CD4-positive, alpha-beta memory T cell (primary cell): ENCODE results near the gene SH3RF1. TPM values are rescaled to one million over a fixed set of nuclear protein-coding genes. Genes with fewer than 3 reads are reported as not detected.

ENCODE experiments used
- CTCF ChIA-PET: fragments of 350-600 bp; sonication (Branson Sonifier 250); formaldehyde crosslinking; loops from one replicate; lab custom pipeline; 2021; ENCODE audit warnings: inconsistent platforms; ENCODE audit not compliant: partially characterized antibody; lab: Charles Lee
- POLR2A ChIA-PET: fragments of 350-600 bp; sonication (Branson Sonifier 250); formaldehyde crosslinking; loops from one replicate; lab custom pipeline; 2021; ENCODE audit not compliant: partially characterized antibody; lab: Charles Lee
- DNase-seq, 5 donors: peaks; one replicate each; pipeline versions ENCODE4 v3.0.0 to v3.0.0-alpha.2; 2020 to 2022; ENCODE audit warnings: mixed read lengths in 1 of 5
- H3K27ac ChIP-seq: one replicate; pipeline ENCODE4 v1.7.0; 2013; ENCODE audit warnings: low read depth, low read length
- H3K27me3 ChIP-seq: 2 replicates; pipeline ENCODE4 v1.7.0; 2013; ENCODE audit warnings: mild to moderate bottlenecking, low read length, moderate library complexity; ENCODE audit not compliant: insufficient read depth
- H3K36me3 ChIP-seq: 2 replicates; pipeline ENCODE4 v1.7.0; 2013; ENCODE audit warnings: mild to moderate bottlenecking, low read length, moderate library complexity; ENCODE audit not compliant: insufficient read depth
- H3K4me1 ChIP-seq: 2 replicates; pipeline ENCODE4 v1.7.0; 2013; ENCODE audit warnings: mild to moderate bottlenecking, low read length, moderate library complexity; ENCODE audit not compliant: insufficient read depth
- H3K4me3 ChIP-seq, 2 donors: one replicate each; pipeline ENCODE4 v1.7.0; 2013; ENCODE audit warnings: low read length in 2 of 2, mild to moderate bottlenecking in 1 of 2
- H3K9me3 ChIP-seq, 2 donors: one replicate each; pipeline ENCODE4 v1.7.0; 2013; ENCODE audit warnings: low read length in 2 of 2, control low read depth in 1 of 2; ENCODE audit not compliant: control insufficient read depth in 1 of 2
- H3K27ac Mint-ChIP-seq, 7 donors: one replicate each; pipeline ENCODE4 v1.8.0; 2020 to 2021; ENCODE audit warnings: mixed read lengths in 7 of 7, mild to moderate bottlenecking in 6 of 7, inconsistent platforms in 3 of 7, moderate library complexity in 3 of 7
- H3K27me3 Mint-ChIP-seq, 2 donors: one replicate each; pipeline ENCODE4 v1.8.0; 2020 to 2021; ENCODE audit warnings: mixed read lengths in 2 of 2
- H3K36me3 Mint-ChIP-seq, 2 donors: one replicate each; pipeline ENCODE4 v1.8.0; 2020 to 2021; ENCODE audit warnings: mixed read lengths in 2 of 2, inconsistent platforms in 1 of 2, mild to moderate bottlenecking in 1 of 2
- H3K4me1 Mint-ChIP-seq, 4 donors: one replicate each; pipeline ENCODE4 v1.8.0; 2020 to 2021; ENCODE audit warnings: mixed read lengths in 4 of 4, mild to moderate bottlenecking in 1 of 4
- H3K4me3 Mint-ChIP-seq, 8 donors: one replicate each; pipeline ENCODE4 v1.8.0; 2020 to 2021; ENCODE audit warnings: mixed read lengths in 8 of 8, mild to moderate bottlenecking in 7 of 8, moderate library complexity in 6 of 8, inconsistent platforms in 3 of 8
- H3K9me3 Mint-ChIP-seq, 8 donors: one replicate each; pipeline ENCODE4 v1.8.0; 2020 to 2021; ENCODE audit warnings: mixed read lengths in 8 of 8, mild to moderate bottlenecking in 5 of 8, inconsistent platforms in 3 of 8, moderate library complexity in 1 of 8
- intact Hi-C: fragments of 100-400 bp; cut with micrococcal nuclease; formaldehyde crosslinking; loops from one replicate; pipeline ENCODE4 v1.15.1; 2023
- polyA plus RNA-seq, 2 donors: library from polyadenylated mRNA; unstranded; fragments of 300-500 nt; fragmentation: Illumina TruSeq; gene quantifications; one replicate each; pipeline ENCODE4 v1.2.3, GENCODE V29; 2021
- total RNA-seq, 2 experiments: library from RNA; stranded (reverse); gene quantifications; one replicate each; pipeline ENCODE4 v1.2.3, GENCODE V29; 2021

Gene SH3RF1
- total and polyA plus RNA-seq, 4 experiments from 2014 or later: 0.11 to 0.15 TPM; not detected in 2

DNA sequence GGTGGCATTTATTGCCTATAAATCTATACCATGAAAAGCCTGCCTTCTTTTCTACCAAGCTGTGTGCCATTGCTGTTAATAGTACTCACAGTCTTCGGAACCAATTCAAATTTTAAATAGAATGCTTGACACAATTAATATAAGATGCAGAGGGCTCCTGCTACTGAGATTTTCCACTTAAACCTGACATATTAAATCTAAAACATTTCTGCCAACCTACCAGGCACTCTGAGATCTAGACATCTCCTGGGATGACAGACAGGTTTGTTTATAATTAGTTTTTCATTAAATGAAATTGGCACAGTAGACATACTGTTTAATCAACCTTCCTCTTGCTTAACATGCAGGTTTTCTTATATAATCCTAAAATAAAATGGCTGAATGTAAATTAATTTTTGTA is 143.4 kb downstream of the SH3RF1 start:
- intact Hi-C loops: no loop called here

DNA sequence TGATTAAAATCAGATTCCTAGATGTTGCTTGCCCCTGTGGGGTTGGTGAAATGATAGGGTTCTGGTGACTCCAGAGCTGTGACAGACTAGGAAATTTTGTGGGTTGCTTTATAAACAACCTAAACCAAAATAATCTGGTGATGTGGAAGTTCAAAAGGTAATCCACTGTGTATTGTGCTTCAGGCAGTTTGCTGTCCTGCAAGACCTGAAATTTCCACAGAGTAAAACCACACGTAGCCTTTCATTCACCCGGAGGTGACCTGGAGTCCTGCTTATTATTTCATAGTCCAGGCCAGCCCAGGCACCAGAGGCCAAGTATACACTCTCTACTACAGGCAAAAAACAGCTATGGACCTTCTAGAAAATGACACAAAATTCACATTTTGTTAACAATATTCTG is 146.1 kb downstream of the SH3RF1 start:
- H3K36me3 Mint-ChIP-seq: no peaks in the 10 kb centered on the region
- no peaks in the 10 kb centered on the region for H3K27me3 ChIP-seq
- DNase-seq: no peak
- H3K27me3 Mint-ChIP-seq: peaks cover 1 to 3% of the 10 kb centered on the region in 2 donors
- no peak overlapping the region for H3K27ac ChIP-seq
- intact Hi-C loops: no loop called here
- H3K4me1 Mint-ChIP-seq: no peaks in the 10 kb centered on the region
- H3K9me3 ChIP-seq: no peaks in the 10 kb centered on the region
- CTCF ChIA-PET: no interaction called here
- no peak overlapping the region for H3K4me3 ChIP-seq
- no peak overlapping the region for H3K4me3 Mint-ChIP-seq
- H3K4me1 ChIP-seq: no peaks in the 10 kb centered on the region
- H3K27ac Mint-ChIP-seq: no peak overlapping the region
- no peaks in the 10 kb centered on the region for H3K36me3 ChIP-seq
- no peaks in the 10 kb centered on the region for H3K9me3 Mint-ChIP-seq
- POLR2A ChIA-PET: no interaction called here

More for the DNA sequence above, 143.4 kb downstream of the SH3RF1 start:
- Mint-ChIP-seq H3K27me3 (peaks cover 0 to 1% of the 10 kb centered on the region in 2 donors), H3K4me1 (no peaks in the 10 kb centered on the region), H3K4me3 (no peak overlapping the region), H3K9me3 (no peaks in the 10 kb centered on the region), H3K36me3 (no peaks in the 10 kb centered on the region), H3K27ac (no peak overlapping the region)
- Histone ChIP-seq H3K9me3 (no peaks in the 10 kb centered on the region), H3K4me3 (no peak overlapping the region), H3K4me1 (no peaks in the 10 kb centered on the region), H3K27me3 (no peaks in the 10 kb centered on the region), H3K36me3 (no peaks in the 10 kb centered on the region), H3K27ac (no peak overlapping the region)
- no peak for DNase-seq
- ChIA-PET POLR2A (no interaction called here), CTCF (no interaction called here)

DNA sequence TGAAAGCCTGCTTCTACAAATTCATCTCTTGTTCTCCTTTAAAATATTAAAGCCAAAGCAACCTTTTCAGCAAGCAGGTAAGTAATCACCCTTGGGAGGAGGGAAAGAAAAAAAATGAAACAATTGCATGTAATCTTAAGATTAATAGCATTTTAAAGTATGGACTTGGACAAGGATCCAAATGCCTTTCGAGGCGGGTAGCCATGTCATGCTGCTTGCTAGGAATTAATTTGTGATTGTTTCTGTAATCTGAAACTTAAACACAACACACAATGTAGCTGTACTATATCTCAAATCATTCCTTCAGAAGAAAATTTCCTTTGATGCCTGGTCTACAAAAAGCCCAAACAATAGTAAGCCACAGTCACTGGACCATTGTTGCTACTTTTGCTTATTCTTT is 148.3 kb downstream of the SH3RF1 start:
- H3K27me3 ChIP-seq: no peaks in the 10 kb centered on the region
- H3K4me1 ChIP-seq: no peaks in the 10 kb centered on the region
- H3K36me3 ChIP-seq: no peaks in the 10 kb centered on the region
- H3K27me3 Mint-ChIP-seq: peaks cover 1 to 3% of the 10 kb centered on the region in 2 donors
- no peaks in the 10 kb centered on the region for H3K4me1 Mint-ChIP-seq
- intact Hi-C loops: no loop called here
- no peak overlapping the region for H3K4me3 Mint-ChIP-seq
- H3K4me3 ChIP-seq: no peak overlapping the region
- ChIA-PET POLR2A (no interaction called here), CTCF (no interaction called here)
- H3K36me3 Mint-ChIP-seq: no peaks in the 10 kb centered on the region
- H3K27ac ChIP-seq: no peak overlapping the region
- no peak for DNase-seq
- H3K9me3 Mint-ChIP-seq: no peaks in the 10 kb centered on the region
- H3K27ac Mint-ChIP-seq: no peak overlapping the region
- no peaks in the 10 kb centered on the region for H3K9me3 ChIP-seq

DNA sequence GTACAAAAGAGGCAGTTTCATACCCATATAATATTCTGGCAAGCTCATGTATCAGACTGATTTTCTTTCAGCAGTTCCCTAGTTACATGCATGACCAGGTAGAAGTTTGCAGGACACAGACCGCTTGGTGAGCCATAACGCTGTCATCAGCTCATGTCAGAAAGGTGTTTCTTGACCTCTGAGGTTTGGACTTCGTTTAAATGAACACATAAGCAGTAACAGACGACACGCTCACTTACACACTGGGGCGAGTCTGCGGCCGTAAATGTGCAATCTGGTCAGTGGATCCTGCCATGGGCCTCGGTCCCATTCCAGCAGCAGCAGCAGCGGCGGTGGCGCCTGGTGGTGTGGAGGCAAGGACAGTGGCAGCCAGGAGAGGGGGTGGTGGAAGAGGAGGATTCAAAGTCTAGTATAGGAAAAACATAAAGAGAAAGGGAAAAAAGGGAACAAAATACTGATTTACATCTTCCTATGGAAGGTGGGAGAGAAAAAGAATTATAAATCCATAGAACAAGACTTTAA is 148.8 kb downstream of the SH3RF1 start:
- CTCF ChIA-PET: no interaction called here
- Mint-ChIP-seq H3K9me3 (no peaks in the 10 kb centered on the region), H3K27me3 (peaks cover 1 to 3% of the 10 kb centered on the region in 2 donors), H3K4me1 (no peaks in the 10 kb centered on the region), H3K4me3 (no peak overlapping the region), H3K36me3 (no peaks in the 10 kb centered on the region), H3K27ac (no peak overlapping the region)
- Histone ChIP-seq H3K27me3 (no peaks in the 10 kb centered on the region), H3K36me3 (no peaks in the 10 kb centered on the region), H3K27ac (no peak overlapping the region), H3K9me3 (no peaks in the 10 kb centered on the region), H3K4me1 (no peaks in the 10 kb centered on the region), H3K4me3 (no peak overlapping the region)
- POLR2A ChIA-PET: no interaction called here
- intact Hi-C loops: no loop called here
- no peak for DNase-seq

DNA sequence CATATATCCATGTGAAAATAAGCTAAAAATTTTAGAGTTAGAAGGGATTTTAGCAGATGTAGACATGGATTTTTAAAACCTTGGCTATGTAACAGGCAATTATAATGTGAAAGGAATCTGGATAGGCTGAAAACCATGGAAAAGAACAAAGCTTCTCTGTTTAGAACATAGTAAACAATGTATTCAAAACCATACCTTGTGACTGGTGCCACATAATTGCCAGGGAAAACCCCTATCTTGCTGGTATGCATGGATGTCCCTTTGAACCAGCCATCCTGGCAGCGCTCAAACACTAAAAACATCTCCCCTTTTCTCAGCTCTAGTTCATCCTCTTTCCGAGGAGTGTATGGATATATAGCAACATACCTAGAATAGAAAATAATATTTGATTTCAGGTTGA is 150.1 kb downstream of the SH3RF1 start:
- Histone ChIP-seq H3K4me1 (no peaks in the 10 kb centered on the region), H3K27ac (no peak overlapping the region), H3K4me3 (no peak overlapping the region), H3K9me3 (no peaks in the 10 kb centered on the region), H3K27me3 (no peaks in the 10 kb centered on the region), H3K36me3 (no peaks in the 10 kb centered on the region)
- no peak for DNase-seq
- H3K9me3 Mint-ChIP-seq: no peaks in the 10 kb centered on the region
- ChIA-PET CTCF (no interaction called here), POLR2A (interaction anchor here (1.1 kb wide), 1 partner anchor 15 kb away, joined by 3 read pairs; no protein-coding TSS in a partner anchor)
- H3K36me3 Mint-ChIP-seq: no peaks in the 10 kb centered on the region
- H3K4me3 Mint-ChIP-seq: no peak overlapping the region
- H3K27me3 Mint-ChIP-seq: peaks cover 1 to 3% of the 10 kb centered on the region in 2 donors
- H3K27ac Mint-ChIP-seq: no peak overlapping the region
- intact Hi-C loops: no loop called here
- H3K4me1 Mint-ChIP-seq: no peaks in the 10 kb centered on the region

DNA sequence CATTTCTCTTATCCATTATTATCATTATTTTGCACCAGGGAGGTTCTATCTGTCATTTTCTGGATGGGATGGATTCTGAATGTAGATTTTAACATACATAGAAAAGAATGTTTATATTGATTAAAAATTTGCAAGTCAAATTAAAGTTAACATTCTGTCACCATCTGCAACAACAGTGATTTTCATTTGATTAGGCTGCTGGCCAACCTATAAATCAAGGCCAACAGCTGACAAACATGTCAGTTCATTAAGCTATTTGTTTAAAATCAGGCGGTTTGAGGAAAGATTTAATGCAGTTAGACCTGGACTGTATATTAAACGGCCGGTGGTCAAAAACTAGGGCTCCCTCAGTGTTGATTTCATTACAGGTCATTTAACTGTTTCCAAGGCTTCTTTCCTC is 151.2 kb downstream of the SH3RF1 start:
- Mint-ChIP-seq H3K9me3 (no peaks in the 10 kb centered on the region), H3K4me3 (no peak overlapping the region), H3K4me1 (no peaks in the 10 kb centered on the region), H3K36me3 (no peaks in the 10 kb centered on the region), H3K27ac (no peak overlapping the region), H3K27me3 (peaks cover 1 to 3% of the 10 kb centered on the region in 2 donors)
- Histone ChIP-seq H3K27me3 (no peaks in the 10 kb centered on the region), H3K9me3 (no peaks in the 10 kb centered on the region), H3K27ac (no peak overlapping the region), H3K4me1 (no peaks in the 10 kb centered on the region), H3K36me3 (no peaks in the 10 kb centered on the region), H3K4me3 (no peak overlapping the region)
- CTCF ChIA-PET: no interaction called here
- POLR2A ChIA-PET: no interaction called here
- intact Hi-C loops: no loop called here
- no peak for DNase-seq

DNA sequence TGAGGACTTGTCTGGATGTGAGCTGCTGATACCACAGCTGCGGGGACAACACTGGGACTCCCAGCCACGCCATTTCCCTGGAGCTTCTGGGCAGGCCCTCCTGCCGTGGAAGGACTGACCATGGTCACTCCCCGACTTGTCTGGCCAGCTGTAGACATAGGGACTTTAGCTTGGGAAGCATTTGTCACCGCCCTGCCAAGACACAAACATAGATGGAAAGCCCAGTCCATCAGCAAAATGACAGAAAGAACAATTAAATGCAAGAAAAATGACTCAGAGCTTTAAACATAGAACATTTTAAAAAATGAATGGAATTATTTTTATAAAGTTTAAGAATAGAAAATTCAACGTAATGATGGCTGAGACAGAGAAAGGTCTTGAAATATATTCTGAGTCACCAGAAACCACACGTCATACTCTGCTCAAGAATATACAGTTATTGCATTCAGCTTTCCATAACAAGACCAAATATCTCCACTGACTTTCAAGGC is 153.1 kb downstream of the SH3RF1 start:
- intact Hi-C loops: no loop called here
- peaks cover 0 to 3% of the 10 kb centered on the region in 2 donors for H3K27me3 Mint-ChIP-seq
- H3K27me3 ChIP-seq: no peaks in the 10 kb centered on the region
- H3K4me3 Mint-ChIP-seq: no peak overlapping the region
- CTCF ChIA-PET: no interaction called here
- H3K36me3 Mint-ChIP-seq: no peaks in the 10 kb centered on the region
- H3K4me3 ChIP-seq: no peak overlapping the region
- H3K9me3 ChIP-seq: no peaks in the 10 kb centered on the region
- POLR2A ChIA-PET: no interaction called here
- H3K27ac ChIP-seq: no peak overlapping the region
- H3K27ac Mint-ChIP-seq: no peak overlapping the region
- H3K4me1 Mint-ChIP-seq: no peaks in the 10 kb centered on the region
- no peaks in the 10 kb centered on the region for H3K36me3 ChIP-seq
- no peaks in the 10 kb centered on the region for H3K9me3 Mint-ChIP-seq
- no peak for DNase-seq
- H3K4me1 ChIP-seq: no peaks in the 10 kb centered on the region
